Measurements from ENCODE around the gene ACMSD. TPM values are rescaled to one million over a fixed set of nuclear protein-coding genes. Genes with fewer than 3 reads are reported as not detected.
"Not testable (repeated sequence)": the region's sequence is repeated elsewhere in the genome, so short reads cannot be mapped to it uniquely, and the experiment has no call there.

ACMSD gene
- total RNA-seq, 2 donors from 2014 or later = not detected

- ATAC-seq (no peak), DNase-seq (no peak)
- Mint-ChIP-seq H3K27ac (no peak overlapping the region), H3K36me3 (ENCODE audit: low read depth) (peaks cover 5% of the 10 kb centered on the region), H3K27me3 (peaks cover 17% of the 10 kb centered on the region), H3K4me3 (no peak overlapping the region), H3K4me1 (peaks cover 2% of the 10 kb centered on the region)
- no peaks in the 10 kb centered on the region for H3K9me3 ChIP-seq (ENCODE audit: control insufficient read depth, low read length, poor library complexity, severe bottlenecking)
These were observed 60.8 kb downstream of the ACMSD start for GRCh38 chr2:134899204-134899603.

GRCh38 chr2:134900151-134900550 lies 61.7 kb downstream of the ACMSD start:
- Mint-ChIP-seq H3K27ac (no peak overlapping the region), H3K4me1 (no peaks in the 10 kb centered on the region), H3K36me3 (ENCODE audit: low read depth) (peaks cover 5% of the 10 kb centered on the region), H3K4me3 (no peak overlapping the region), H3K27me3 (peaks cover 23% of the 10 kb centered on the region)
- ATAC-seq (no peak), DNase-seq (no peak)
- H3K9me3 ChIP-seq (ENCODE audit: control insufficient read depth, low read length, poor library complexity, severe bottlenecking) = no peaks in the 10 kb centered on the region

- H3K9me3 ChIP-seq (ENCODE audit: control insufficient read depth, low read length, poor library complexity, severe bottlenecking); H3K4me1 Mint-ChIP-seq; H3K36me3 Mint-ChIP-seq (ENCODE audit: low read depth); ATAC-seq; DNase-seq; H3K4me3 Mint-ChIP-seq; H3K27ac Mint-ChIP-seq: not testable (repeated sequence)
- H3K27me3 Mint-ChIP-seq = peaks cover 38% of the 10 kb centered on the region
These were observed 65.3 kb downstream of the ACMSD start for GRCh38 chr2:134903701-134904100.

GRCh38 chr2:134905168-134905567 lies 66.8 kb downstream of the ACMSD start:
- Mint-ChIP-seq H3K4me3 (no peak overlapping the region), H3K4me1 (no peaks in the 10 kb centered on the region), H3K36me3 (ENCODE audit: low read depth) (peaks cover 5% of the 10 kb centered on the region), H3K27me3 (peaks cover 37% of the 10 kb centered on the region), H3K27ac (no peak overlapping the region)
- ATAC-seq (no peak), DNase-seq (no peak)
- no peaks in the 10 kb centered on the region for H3K9me3 ChIP-seq (ENCODE audit: control insufficient read depth, low read length, poor library complexity, severe bottlenecking)

GRCh38 chr2:134906726-134907125 lies 68.3 kb downstream of the ACMSD start:
- ATAC-seq (no peak), DNase-seq (no peak)
- no peaks in the 10 kb centered on the region for H3K9me3 ChIP-seq (ENCODE audit: control insufficient read depth, low read length, poor library complexity, severe bottlenecking)
- Mint-ChIP-seq H3K4me3 (no peak overlapping the region), H3K27me3 (peaks cover 33% of the 10 kb centered on the region), H3K4me1 (no peaks in the 10 kb centered on the region), H3K36me3 (ENCODE audit: low read depth) (peaks cover 5% of the 10 kb centered on the region), H3K27ac (no peak overlapping the region)

GRCh38 chr2:134907441-134908116 lies 69.2 kb downstream of the ACMSD start:
- not testable (repeated sequence) for ATAC-seq; H3K4me3 Mint-ChIP-seq; H3K27ac Mint-ChIP-seq; H3K4me1 Mint-ChIP-seq; H3K36me3 Mint-ChIP-seq (ENCODE audit: low read depth); DNase-seq; H3K9me3 ChIP-seq (ENCODE audit: control insufficient read depth, low read length, poor library complexity, severe bottlenecking)
- peaks cover 33% of the 10 kb centered on the region for H3K27me3 Mint-ChIP-seq

- Mint-ChIP-seq H3K4me3 (no peak overlapping the region), H3K36me3 (ENCODE audit: low read depth) (no peaks in the 10 kb centered on the region), H3K27ac (no peak overlapping the region), H3K27me3 (peaks cover 8% of the 10 kb centered on the region), H3K4me1 (no peaks in the 10 kb centered on the region)
- ATAC-seq (no peak), DNase-seq (no peak)
- H3K9me3 ChIP-seq (ENCODE audit: control insufficient read depth, low read length, poor library complexity, severe bottlenecking) = peaks cover 3% of the 10 kb centered on the region
These were observed 72.5 kb downstream of the ACMSD start for GRCh38 chr2:134910763-134911399.

GRCh38 chr2:134911400-134911785 lies 73.0 kb downstream of the ACMSD start:
- Mint-ChIP-seq H3K27ac (no peak overlapping the region), H3K4me1 (no peaks in the 10 kb centered on the region), H3K27me3 (peaks cover 2% of the 10 kb centered on the region), H3K4me3 (no peak overlapping the region), H3K36me3 (ENCODE audit: low read depth) (no peaks in the 10 kb centered on the region)
- ATAC-seq (no peak), DNase-seq (no peak)
- peaks cover 3% of the 10 kb centered on the region for H3K9me3 ChIP-seq (ENCODE audit: control insufficient read depth, low read length, poor library complexity, severe bottlenecking)

GRCh38 chr2:134912361-134912760 lies 73.9 kb downstream of the ACMSD start:
- no peak overlapping the region for H3K27ac Mint-ChIP-seq
- H3K4me3 Mint-ChIP-seq = no peak overlapping the region
- ATAC-seq (no peak), DNase-seq (no peak)
- H3K9me3 ChIP-seq (ENCODE audit: control insufficient read depth, low read length, poor library complexity, severe bottlenecking) = peaks cover 3% of the 10 kb centered on the region
- H3K4me1 Mint-ChIP-seq = no peaks in the 10 kb centered on the region
- H3K27me3 Mint-ChIP-seq = no peaks in the 10 kb centered on the region
- H3K36me3 Mint-ChIP-seq (ENCODE audit: low read depth) = no peaks in the 10 kb centered on the region

GRCh38 chr2:134917360-134917865 lies 79.0 kb downstream of the ACMSD start:
- peak overlapping the region; percentile 99 for H3K4me3 Mint-ChIP-seq
- H3K27me3 Mint-ChIP-seq = no peaks in the 10 kb centered on the region
- no peak for DNase-seq
- H3K36me3 Mint-ChIP-seq (ENCODE audit: low read depth) = peaks cover 9% of the 10 kb centered on the region
- H3K27ac Mint-ChIP-seq = peak overlapping the region; percentile 100
- no peak for ATAC-seq
- peaks cover 3% of the 10 kb centered on the region for H3K9me3 ChIP-seq (ENCODE audit: control insufficient read depth, low read length, poor library complexity, severe bottlenecking)
- peaks cover 22% of the 10 kb centered on the region for H3K4me1 Mint-ChIP-seq

GRCh38 chr2:134917888-134918525 lies 79.6 kb downstream of the ACMSD start:
- H3K27ac Mint-ChIP-seq = peak overlapping the region; percentile 100
- H3K4me3 Mint-ChIP-seq = peak overlapping the region; percentile 99
- peaks cover 25% of the 10 kb centered on the region for H3K4me1 Mint-ChIP-seq
- no peaks in the 10 kb centered on the region for H3K27me3 Mint-ChIP-seq
- DNase-seq (peak; percentile 78 to 82 (median 82)), ATAC-seq (peak; percentile 77)
- peaks cover 3% of the 10 kb centered on the region for H3K9me3 ChIP-seq (ENCODE audit: control insufficient read depth, low read length, poor library complexity, severe bottlenecking)
- peaks cover 9% of the 10 kb centered on the region for H3K36me3 Mint-ChIP-seq (ENCODE audit: low read depth)

- Mint-ChIP-seq H3K36me3 (ENCODE audit: low read depth) (peaks cover 9% of the 10 kb centered on the region), H3K4me1 (peaks cover 27% of the 10 kb centered on the region), H3K27ac (peak within 1 kb of the TSS; percentile 100), H3K4me3 (peak within 1 kb of the TSS; percentile 99), H3K27me3 (no peaks in the 10 kb centered on the region)
- H3K9me3 ChIP-seq (ENCODE audit: control insufficient read depth, low read length, poor library complexity, severe bottlenecking) = no peaks in the 10 kb centered on the region
- peak; percentile 100 for DNase-seq
- peak; percentile 86 for ATAC-seq
These were observed 80.3 kb downstream of the ACMSD start, which contains the start of gene CCNT2 for GRCh38 chr2:134918526-134919340. Gene CCNT2 (plus strand): TSS chr2:134918822. CDS start chr2:134918855, 33 bp downstream.

All from T-helper 17 cell (primary cell).